HG02588 (cell line): Measurements from ENCODE around the gene CALML5.

Experiments used
- ATAC-seq: cut with Tn5 transposase; IDR thresholded peaks from one replicate; pipeline ENCODE4 v1.9.1; 2021; ENCODE audit warnings: mild to moderate bottlenecking, moderate library complexity; ENCODE audit not compliant: unreplicated experiment

CALML5 gene

DNA sequence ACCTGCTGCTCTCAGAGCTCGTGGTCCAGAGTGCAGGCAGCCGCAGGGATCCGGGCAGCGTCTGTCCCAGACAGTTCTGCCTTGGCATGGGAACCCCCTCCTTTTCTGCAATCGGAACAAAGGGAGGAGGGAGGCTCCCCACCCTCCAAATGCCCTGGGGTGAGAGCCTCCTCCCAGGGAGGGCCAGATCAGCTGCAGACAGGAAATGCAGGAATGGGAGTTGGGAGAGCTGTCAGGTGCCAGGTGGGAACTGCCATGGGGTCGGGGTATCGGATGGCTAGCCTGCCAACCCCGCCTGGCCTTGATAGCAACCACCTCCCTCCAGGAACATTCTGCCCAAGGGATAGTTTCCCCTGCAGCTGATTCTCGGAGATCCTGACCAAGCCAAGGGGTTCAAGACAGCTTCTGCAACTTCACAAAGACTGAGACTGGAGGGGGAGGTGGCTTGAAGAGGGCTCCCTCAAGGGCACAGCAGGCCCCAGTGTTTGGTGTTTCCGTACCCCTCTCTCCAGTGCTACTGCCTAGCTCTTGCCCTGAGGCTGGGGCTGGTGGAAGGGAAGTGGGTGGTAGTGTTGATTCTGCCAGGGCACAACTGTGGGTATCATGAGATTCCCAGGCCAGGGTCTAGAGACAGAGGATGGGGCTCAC lies at the start of gene CALML5:
CALML5 (minus strand) TSS at position 78 of the 648 bp plus-strand sequence. CDS start 132 bp downstream, outside the sequence.
- ATAC-seq = no peak

DNA sequence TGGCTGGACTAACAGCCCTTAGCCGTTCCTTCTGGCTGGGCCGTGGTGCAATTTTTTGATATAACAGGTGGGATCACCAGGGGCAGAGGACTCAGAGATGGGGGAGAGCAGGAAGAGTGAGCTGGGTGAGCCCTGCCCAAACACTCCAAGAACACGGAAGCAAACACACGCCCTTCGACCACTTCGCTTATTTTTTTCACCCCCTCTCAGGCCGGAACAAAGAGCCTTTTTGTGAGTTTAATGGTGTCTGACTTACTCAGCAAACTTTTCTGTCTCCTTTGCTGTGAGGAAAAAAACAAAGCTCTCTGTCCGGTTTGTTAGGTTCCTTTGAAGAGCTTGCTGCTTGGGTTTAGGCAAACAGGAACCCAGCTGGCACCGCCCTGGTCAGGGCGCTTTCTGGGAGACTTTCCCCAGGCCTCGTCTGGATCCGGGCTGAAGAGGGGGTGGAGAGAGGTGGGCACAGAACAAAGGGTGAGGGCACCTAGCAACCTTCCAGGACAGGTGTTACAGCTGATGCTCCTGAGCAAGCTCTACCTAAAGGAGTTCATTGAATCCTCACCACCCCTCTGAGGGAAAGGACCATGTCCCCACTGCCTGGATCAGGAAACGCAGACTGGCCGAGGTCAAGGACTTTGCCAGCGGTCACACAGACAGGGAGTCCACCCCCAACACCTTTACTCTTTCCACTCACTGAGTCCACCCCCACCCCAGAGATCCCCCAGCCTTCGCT lies 48.7 kb upstream of the CALML5 start:
- no peak for ATAC-seq

DNA sequence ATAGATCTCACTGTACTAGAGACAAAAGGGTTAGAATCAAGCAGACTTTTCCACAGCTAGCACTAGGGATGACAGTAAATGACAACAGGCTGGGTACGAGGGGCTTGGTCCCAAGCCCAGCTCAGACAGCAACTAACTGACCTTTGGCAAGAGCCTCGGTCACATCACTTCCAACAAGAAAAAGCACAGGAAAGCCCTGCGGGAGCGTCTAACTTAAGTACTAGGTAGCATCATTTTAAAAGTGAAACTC lies 48.2 kb upstream of the CALML5 start:
- ATAC-seq = no peak

- ATAC-seq = no peak
Observed at GRCh38 chr10:5546891-5547680, 47.7 kb upstream of the CALML5 start.

DNA sequence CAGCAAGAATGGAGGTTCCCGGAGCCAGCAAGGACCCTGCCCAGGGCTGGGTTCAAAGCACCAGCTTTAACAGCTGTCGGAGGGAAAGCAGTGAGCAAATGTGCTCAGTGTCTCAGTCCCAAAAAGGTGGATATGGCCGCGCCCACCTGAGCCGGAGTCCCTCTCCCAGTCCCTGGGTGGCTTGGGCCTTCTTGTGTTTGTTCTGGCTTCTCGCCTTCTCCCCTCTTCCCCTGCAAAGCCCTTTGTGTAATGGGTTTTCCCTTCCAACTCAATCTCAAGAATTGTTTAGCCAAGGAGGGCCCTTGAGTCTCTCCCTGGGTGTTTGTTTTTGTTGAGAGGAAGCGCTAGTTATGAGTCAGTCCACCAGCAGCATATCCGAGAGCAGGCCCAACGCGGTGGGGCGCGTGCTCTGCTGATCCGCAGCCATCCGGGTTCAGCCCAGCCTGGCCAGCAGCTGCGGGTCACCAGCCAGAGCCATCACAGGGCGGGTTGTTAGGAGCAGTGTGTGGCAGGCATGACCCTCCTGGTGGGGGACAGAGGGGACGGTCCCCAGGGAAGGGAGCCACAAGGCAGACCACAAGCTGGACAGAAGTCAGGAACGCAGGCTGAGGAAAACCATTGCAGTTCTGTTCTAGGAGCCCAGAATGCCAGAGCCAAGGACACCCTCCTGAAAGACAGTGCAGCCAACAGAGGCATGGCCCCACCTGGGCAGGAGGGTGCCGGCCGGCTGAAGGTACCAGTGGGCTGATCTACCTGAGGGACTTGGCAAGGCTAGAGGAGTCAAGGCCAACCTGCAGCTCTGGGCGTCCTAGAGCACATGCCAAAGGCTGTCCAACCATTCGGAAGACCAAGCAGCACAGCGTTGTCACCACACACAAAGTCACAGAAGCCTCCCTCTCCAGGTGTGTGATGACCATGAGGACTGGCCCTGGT lies 46.7 kb upstream of the CALML5 start:
- no peak for ATAC-seq

- ATAC-seq = no peak
Observed at GRCh38 chr10:5545426-5545777, 46.0 kb upstream of the CALML5 start.

DNA sequence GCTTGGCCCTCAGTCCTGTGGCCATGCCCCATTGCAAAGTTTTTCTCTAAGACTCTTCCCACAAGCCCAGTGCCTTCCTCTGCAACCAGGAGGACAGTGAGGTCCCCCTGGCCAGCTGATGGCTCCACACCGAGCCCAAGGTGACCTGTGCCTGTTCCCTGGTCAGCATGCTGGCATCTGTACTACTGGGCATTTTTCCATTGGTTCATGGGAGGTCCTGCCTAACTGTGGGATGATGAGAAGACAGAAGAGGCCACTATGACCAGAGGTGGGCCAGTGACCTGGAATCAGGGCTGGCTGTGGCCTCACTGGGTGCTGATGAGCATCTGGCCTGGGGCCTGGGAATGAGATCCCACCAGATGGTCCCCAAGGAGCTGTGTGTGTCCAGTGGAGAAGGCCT lies 45.6 kb upstream of the CALML5 start:
- ATAC-seq = no peak

- no peak for ATAC-seq
Observed at GRCh38 chr10:5544216-5544805, 44.9 kb upstream of the CALML5 start.

DNA sequence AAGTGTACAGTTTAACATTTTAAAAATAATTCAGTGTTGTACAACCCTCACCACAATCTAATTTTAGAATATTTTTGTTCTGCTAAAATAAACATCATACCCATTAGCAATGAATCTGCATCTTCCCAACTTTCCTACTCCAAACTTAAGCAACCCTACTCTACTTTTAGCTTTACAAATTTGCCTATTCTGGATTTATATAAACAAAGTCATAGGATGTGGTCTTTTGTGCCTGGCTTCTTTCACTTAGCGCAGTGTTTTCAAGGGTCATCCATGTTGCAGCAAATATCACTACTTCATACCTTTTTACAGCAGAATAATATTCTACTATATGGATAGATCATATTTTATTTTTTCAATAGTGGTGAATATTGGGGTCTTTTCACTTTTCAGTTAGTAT lies 44.3 kb upstream of the CALML5 start:
- ATAC-seq = no peak

DNA sequence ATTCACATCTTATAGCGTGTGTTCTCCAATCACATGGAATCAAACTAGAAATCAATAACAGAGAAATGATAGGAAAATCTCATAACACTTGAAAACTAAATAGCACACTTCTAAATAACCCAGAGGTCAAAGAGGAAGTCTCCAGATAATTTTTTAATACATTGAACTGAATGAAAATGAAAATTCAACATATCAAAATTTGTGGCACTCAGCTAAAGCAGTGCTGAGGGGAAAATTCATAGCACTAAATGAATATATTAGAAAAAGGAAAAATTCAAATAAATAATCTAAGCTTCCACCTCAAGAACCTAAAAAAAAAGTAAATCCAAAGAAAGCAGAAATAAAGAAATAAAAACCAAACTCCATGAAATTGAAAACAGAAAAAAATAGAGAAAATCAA lies 42.7 kb upstream of the CALML5 start:
- ATAC-seq = no peak

DNA sequence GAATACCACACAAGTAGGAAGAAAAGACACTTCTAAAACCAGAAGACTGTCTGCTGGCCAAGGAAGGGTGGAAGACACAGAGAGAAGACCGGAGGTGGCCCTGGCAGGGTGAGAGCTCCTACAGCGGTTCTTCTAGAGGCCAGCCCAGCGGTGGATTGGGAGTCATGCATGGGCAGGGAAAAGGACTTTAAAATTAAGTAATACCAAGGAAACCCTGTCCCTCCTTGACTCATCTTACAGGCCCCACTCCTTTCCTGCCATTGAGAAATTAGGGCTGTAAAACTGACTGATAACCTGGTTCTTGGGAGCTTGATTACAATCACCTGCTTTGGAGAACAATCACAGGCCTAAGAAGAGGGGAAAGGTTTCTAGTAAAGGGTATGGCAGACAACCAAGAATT lies 41.5 kb upstream of the CALML5 start:
- ATAC-seq = no peak

DNA sequence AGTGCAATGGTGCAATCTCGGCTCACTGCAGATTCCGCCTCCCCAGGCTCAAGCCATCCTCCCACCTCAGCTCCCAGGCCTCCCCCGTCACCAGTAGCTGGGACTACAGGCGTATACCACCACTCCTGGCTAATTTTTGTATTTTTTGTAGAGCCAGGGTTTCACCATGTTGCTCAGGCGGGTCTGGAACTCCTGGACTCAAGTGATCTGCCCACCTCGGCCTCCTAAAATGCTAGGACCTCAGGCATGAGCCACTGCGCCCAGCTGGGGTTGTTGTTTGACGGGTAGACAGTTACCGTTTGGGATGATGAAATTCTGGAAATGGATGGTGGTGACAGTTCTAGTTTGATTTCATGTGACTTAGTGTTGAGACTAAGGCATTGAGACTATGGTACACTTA lies 40.7 kb upstream of the CALML5 start:
- no peak for ATAC-seq

GRCh38 chr10:5538892-5539651 lies 39.7 kb upstream of the CALML5 start:
- ATAC-seq = no peak

DNA sequence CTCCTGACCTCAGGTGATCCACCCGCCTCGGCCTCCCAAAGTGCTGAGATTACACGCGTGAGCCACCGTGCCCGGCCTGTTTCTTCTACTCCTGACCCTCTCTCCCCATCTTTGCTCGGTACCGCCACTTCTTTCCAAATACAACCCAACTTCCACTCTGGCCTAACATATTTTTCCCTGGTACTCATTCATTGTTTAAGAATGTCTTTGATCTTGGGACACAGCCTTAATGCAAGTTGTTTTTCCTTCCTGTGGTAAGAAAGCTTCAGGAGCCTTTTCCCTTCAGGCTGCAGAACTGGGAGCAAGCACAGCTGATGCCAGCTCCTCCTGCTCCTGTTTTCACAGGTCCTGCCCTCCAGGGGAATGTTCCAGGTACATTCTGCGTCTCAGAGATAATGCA lies 39.1 kb upstream of the CALML5 start:
- no peak for ATAC-seq

- ATAC-seq = no peak
Observed at GRCh38 chr10:5537684-5538083, 38.3 kb upstream of the CALML5 start.

DNA sequence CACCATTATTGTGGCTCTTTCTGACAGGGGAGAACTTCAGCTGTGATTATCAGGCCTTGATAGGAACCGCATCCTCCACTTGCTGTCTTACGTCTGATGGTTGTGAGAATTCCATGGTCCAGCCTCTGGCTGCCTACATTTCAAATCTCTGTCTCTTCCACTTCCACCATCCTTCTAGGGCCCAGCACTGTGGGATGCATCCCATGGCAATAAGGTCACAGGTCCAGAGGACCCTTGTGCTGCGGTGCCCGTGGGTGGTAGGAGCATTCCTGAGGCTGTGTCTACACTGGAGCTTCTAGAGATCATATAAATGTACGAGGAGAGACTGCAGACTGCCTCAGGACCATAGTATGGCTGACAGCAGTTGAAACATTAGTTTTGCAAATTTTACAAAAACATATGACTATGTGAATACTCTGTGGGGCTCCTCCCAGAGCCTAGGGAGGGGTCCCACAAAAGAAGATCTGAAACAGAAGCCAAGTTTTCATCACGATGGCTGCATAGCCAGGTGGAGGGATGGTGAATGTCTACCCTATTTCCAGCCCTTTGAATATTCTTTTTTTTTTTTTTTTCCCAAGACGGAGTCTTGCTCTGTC lies 37.2 kb upstream of the CALML5 start:
- no peak for ATAC-seq

DNA sequence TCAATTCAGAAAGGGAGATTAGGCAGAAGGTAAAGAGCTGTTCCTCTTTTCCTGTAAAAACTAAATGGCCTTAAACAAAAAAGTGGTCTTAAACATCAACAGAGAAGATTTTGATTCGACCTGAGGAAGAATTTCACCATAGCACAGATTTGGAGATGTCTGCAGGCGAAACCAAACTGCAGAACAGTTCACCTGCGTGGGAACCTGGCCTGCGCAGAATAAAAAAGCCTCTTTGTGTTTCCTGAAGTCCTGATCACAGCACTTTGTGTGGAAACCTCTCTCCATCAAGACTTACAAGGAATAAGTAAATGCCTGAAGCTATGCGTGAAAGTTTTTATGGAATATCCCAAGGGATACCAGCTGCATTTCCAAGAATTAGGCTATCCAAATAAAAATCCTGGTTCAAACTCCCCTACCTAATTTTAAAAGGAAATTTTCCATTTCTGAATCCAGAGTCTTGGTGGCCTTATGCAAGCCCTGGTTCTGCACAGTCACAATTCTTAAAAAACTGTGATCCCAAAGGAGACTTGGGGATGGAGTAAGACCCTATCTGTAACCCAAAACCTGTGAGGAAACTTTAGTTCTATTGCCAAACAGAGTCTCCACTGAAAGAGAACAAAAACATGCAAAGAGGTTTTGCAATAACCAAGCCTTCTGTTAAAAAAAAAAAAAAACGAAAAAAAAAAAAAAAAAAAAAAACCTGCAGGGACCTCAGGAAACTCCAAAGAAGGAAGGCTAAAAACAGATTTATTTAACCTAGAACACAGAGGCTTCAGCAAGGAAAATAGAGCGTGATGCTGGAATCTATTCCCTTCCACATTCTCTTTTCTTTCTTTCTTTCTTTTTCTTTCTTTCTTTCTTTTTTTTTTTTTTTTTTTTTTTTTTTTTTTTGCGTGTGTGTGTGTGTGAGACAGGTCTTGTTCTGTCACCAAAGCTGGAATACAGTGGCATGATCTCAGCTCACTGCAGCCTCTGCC lies 35.8 kb upstream of the CALML5 start:
- no peak for ATAC-seq

DNA sequence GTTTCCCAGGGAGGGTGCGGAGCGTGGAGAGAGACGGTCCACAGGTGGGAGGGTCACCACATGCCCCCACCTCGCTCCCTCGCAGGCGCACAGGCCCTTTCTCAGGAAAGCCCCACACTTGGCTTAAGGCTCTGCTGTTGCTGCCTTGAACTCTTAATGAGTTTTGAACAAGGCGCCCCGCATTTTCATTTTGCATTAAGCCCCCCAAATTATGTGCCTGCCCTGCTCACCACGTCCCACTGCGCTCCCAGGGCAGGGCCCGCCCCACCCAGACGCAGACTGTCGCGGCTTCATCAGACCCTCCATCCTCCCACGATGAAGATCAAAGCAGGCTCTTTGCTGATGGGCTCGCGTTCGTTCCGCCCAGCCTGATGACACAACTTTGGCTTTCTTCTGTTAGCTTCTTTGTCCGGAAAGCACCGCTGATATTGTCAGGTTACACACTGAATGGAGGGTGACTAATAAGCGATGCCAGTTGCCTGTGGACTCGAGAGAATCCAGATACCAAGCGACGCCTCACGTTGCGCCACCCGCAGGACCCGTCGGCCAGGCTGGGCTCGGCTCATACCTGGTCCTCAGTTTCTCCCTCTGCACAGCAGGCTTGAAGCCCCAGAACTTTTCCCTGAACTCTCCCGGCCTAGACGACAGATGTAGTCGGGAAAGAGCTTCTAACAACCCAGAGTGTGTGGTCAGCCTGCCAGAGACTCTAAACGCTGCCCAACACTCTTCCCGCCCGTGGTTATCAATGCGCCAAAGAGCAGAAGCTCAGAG lies 34.9 kb upstream of the CALML5 start:
- ATAC-seq = no peak
